IMR-90 (cell line): Measurements from ENCODE around the gene FRMD1. TPM values are rescaled to one million over a fixed set of nuclear protein-coding genes. Genes with fewer than 3 reads are reported as not detected.

Source experiments
- ATAC-seq: fragments of 200-7000 bp; cut with Tn5 transposase; 2 replicates; pipeline ENCODE4 v1.9.1; 2020; ENCODE audit warnings: low read depth, mild to moderate bottlenecking, moderate library complexity
- BruUV-seq: library from RNA; stranded (reverse); fragments of 400-500 nt; replicated peaks from 2 replicates; lab custom pipeline; 2021; lab: Mats Ljungman, UMichigan
- CTCF ChIA-PET: fragments of 300-600 bp; formaldehyde crosslinking; extraction: SDS; loops from one replicate; lab custom pipeline; 2021; ENCODE audit warnings: antibody characterized with exemption; lab: Yijun Ruan, JAX
- POLR2A ChIA-PET: fragments of 300-600 bp; sonication (Branson Sonifier 250); formaldehyde crosslinking; loops from one replicate; lab custom pipeline; 2022; ENCODE audit warnings: antibody characterized with exemption; ENCODE audit not compliant: unreplicated experiment; lab: Charles Lee
- DNase-seq: peaks from one replicate; pipeline ENCODE4 v3.0.0; 2013
- H2AFZ ChIP-seq: replicated peaks from 2 replicates; pipeline ENCODE3; 2013; ENCODE audit warnings: low read length, mild to moderate bottlenecking; ENCODE audit not compliant: poor library complexity
- H2AK5ac ChIP-seq: 2 replicates; pipeline ENCODE4 v1.6.1; 2013; ENCODE audit warnings: low read depth, low read length, inconsistent platforms
- H2AK9ac ChIP-seq: replicated peaks from 2 replicates; pipeline ENCODE3; 2013; ENCODE audit warnings: mild to moderate bottlenecking, low read depth, low read length, moderate library complexity; ENCODE audit not compliant: poor library complexity
- H2BK120ac ChIP-seq: 2 replicates; pipeline ENCODE4 v1.6.1; 2013; ENCODE audit warnings: low read depth, low read length, inconsistent platforms
- H2BK15ac ChIP-seq: 3 replicates; pipeline ENCODE4 v1.6.1; 2013; ENCODE audit warnings: low read depth, low read length, inconsistent platforms
- H2BK20ac ChIP-seq: 2 replicates; pipeline ENCODE4 v1.6.1; 2013; ENCODE audit warnings: low read depth, mild to moderate bottlenecking, inconsistent platforms, low read length, moderate library complexity
- H2BK5ac ChIP-seq: 2 replicates; pipeline ENCODE4 v1.6.1; 2013; ENCODE audit warnings: mild to moderate bottlenecking, low read depth, low read length, inconsistent platforms; ENCODE audit not compliant: poor library complexity, severe bottlenecking
- H3K14ac ChIP-seq: replicated peaks from 2 replicates; pipeline ENCODE4 v1.6.1; 2013; ENCODE audit warnings: low read depth, low read length, inconsistent platforms
- H3K18ac ChIP-seq: 2 replicates; pipeline ENCODE4 v1.6.1; 2013; ENCODE audit warnings: low read depth, low read length, control low read depth
- H3K23ac ChIP-seq: 2 replicates; pipeline ENCODE4 v1.6.1; 2013; ENCODE audit warnings: low read depth, low read length, inconsistent platforms
- H3K27ac ChIP-seq: 2 replicates; pipeline ENCODE4 v1.5.1; 2013; ENCODE audit warnings: mild to moderate bottlenecking, control low read depth, low read length; ENCODE audit not compliant: insufficient read depth
- H3K27me3 ChIP-seq: 2 replicates; pipeline ENCODE4 v1.6.1; 2013; ENCODE audit warnings: low read length; ENCODE audit not compliant: control insufficient read depth, insufficient read depth
- H3K36me3 ChIP-seq: 2 replicates; pipeline ENCODE4 v1.6.1; 2013; ENCODE audit warnings: low read length, mixed read lengths; ENCODE audit not compliant: control insufficient read depth, insufficient read depth
- H3K4ac ChIP-seq: 2 replicates; pipeline ENCODE4 v1.6.1; 2013; ENCODE audit warnings: low read depth, low read length, inconsistent platforms
- H3K4me1 ChIP-seq: 2 replicates; pipeline ENCODE4 v1.6.1; 2013; ENCODE audit warnings: low read length, mixed read lengths; ENCODE audit not compliant: control insufficient read depth, insufficient read depth
- H3K4me2 ChIP-seq: 2 replicates; pipeline ENCODE4 v1.6.1; 2013; ENCODE audit warnings: low read depth, mild to moderate bottlenecking, control low read depth, low read length, moderate library complexity
- H3K4me3 ChIP-seq: 2 replicates; pipeline ENCODE4 v1.5.1; 2013; ENCODE audit warnings: low read depth, mild to moderate bottlenecking, control low read depth, low read length, moderate library complexity; ENCODE audit not compliant: insufficient read depth
- H3K56ac ChIP-seq: 2 replicates; pipeline ENCODE4 v1.6.1; 2013; ENCODE audit warnings: low read length, inconsistent platforms; ENCODE audit not compliant: insufficient read depth; ENCODE audit errors: extremely low read depth
- H3K79me1 ChIP-seq, 2 experiments: 2 replicates each; pipeline ENCODE4 v1.6.1; 2013; ENCODE audit warnings: low read length in 2 of 2, inconsistent platforms in 1 of 2, low read depth in 1 of 2
- H3K9ac ChIP-seq: 2 replicates; pipeline ENCODE4 v1.6.1; 2013; ENCODE audit warnings: low read depth, low read length, control low read depth
- H3K9me1 ChIP-seq: 2 replicates; pipeline ENCODE4 v1.6.1; 2013; ENCODE audit warnings: low read length, inconsistent platforms; ENCODE audit not compliant: insufficient read depth
- H3K9me3 ChIP-seq: 2 replicates; pipeline ENCODE4 v1.6.1; 2013; ENCODE audit warnings: low read length; ENCODE audit not compliant: control insufficient read depth, insufficient read depth
- H4K20me1 ChIP-seq: 2 replicates; pipeline ENCODE4 v1.6.1; 2013; ENCODE audit warnings: low read length, inconsistent platforms; ENCODE audit not compliant: insufficient read depth
- H4K5ac ChIP-seq: 2 replicates; pipeline ENCODE4 v1.6.1; 2013; ENCODE audit warnings: mild to moderate bottlenecking, low read depth, low read length, control low read depth
- H4K8ac ChIP-seq, 2 experiments: 2 replicates each; pipeline ENCODE4 v1.6.1; 2013; ENCODE audit warnings: low read depth in 2 of 2, low read length in 2 of 2, control low read depth in 1 of 2, inconsistent platforms in 1 of 2
- H4K91ac ChIP-seq: 2 replicates; pipeline ENCODE4 v1.6.1; 2013; ENCODE audit warnings: low read depth, low read length, inconsistent platforms; ENCODE audit not compliant: insufficient read depth
- BHLHE40 ChIP-seq: fragments of 150-350 bp; IDR thresholded peaks from 2 replicates; pipeline ENCODE4 v1.6.1; 2016; ENCODE audit warnings: mild to moderate bottlenecking, low read depth, low read length
- CHD1 ChIP-seq: IDR thresholded peaks from 2 replicates; pipeline ENCODE4 v1.6.1; 2012; ENCODE audit warnings: low read depth, low read length, improper control_type of control experiment
- FOS ChIP-seq: fragments of 150-350 bp; IDR thresholded peaks from 2 replicates; pipeline ENCODE4 v1.6.1; 2016; ENCODE audit warnings: low read depth, low read length
- MAFK ChIP-seq: IDR thresholded peaks from 2 replicates; pipeline ENCODE4 v1.6.1; 2012; ENCODE audit warnings: low read depth, low read length, improper control_type of control experiment
- MAZ ChIP-seq: IDR thresholded peaks from 2 replicates; pipeline ENCODE4 v1.6.1; 2012; ENCODE audit warnings: low read depth, mild to moderate bottlenecking, low read length, improper control_type of control experiment, moderate library complexity, borderline replicate concordance
- MXI1 ChIP-seq: IDR thresholded peaks from 2 replicates; pipeline ENCODE4 v1.6.1; 2012; ENCODE audit warnings: low read depth, mild to moderate bottlenecking, low read length, moderate library complexity, borderline replicate concordance
- NFE2L2 ChIP-seq: fragments of 150-350 bp; IDR thresholded peaks from 2 replicates; pipeline ENCODE4 v1.6.1; 2016; ENCODE audit warnings: low read depth, mild to moderate bottlenecking, low read length
- POLR2A ChIP-seq: IDR thresholded peaks from 2 replicates; pipeline ENCODE4 v1.6.1; 2012; ENCODE audit warnings: mild to moderate bottlenecking, low read depth, low read length
- RAD21 ChIP-seq: IDR thresholded peaks from 2 replicates; pipeline ENCODE4 v1.6.1; 2012; ENCODE audit warnings: low read length, improper control_type of control experiment
- RCOR1 ChIP-seq: IDR thresholded peaks from 2 replicates; pipeline ENCODE4 v1.6.1; 2012; ENCODE audit warnings: mild to moderate bottlenecking, low read length, improper control_type of control experiment; ENCODE audit not compliant: insufficient replicate concordance
- RFX5 ChIP-seq: IDR thresholded peaks from 2 replicates; pipeline ENCODE4 v1.8.0; 2012; ENCODE audit warnings: low read depth, mild to moderate bottlenecking, low read length, moderate library complexity
- SMC3 ChIP-seq: fragments of 150-350 bp; IDR thresholded peaks from 2 replicates; pipeline ENCODE4 v1.6.1; 2016; ENCODE audit warnings: low read depth, mild to moderate bottlenecking, antibody characterized with exemption, low read length, moderate library complexity
- WGBS, 2 experiments: methylation state at CpG; one replicate each; pipeline versions ENCODE4 v1.1.5 to v1.1.7; 2013; ENCODE audit warnings: missing lambda C conversion rate in 2 of 2; ENCODE audit not compliant: insufficient read length in 1 of 2; ENCODE audit errors: extremely low coverage in 2 of 2; 5-methylcytosine and 5-hydroxymethylcytosine counted together
- dilution Hi-C: fragments of 300-500 bp; cut with HindIII; formaldehyde crosslinking; loops from one replicate; pipeline ENCODE4 v1.14.3; 2018; ENCODE audit warnings: low sequenced_read_pairs; ENCODE audit not compliant: unreplicated experiment
- in situ Hi-C: fragments of 300-500 bp; cut with MboI; formaldehyde crosslinking; loops from 3 replicates; pipeline ENCODE4 v1.14.3; 2019; ENCODE audit warnings: low sequenced_read_pairs, inconsistent platforms, mixed read lengths
- intact Hi-C: fragments of 100-400 bp; cut with micrococcal nuclease; formaldehyde crosslinking; loops from 2 replicates; pipeline ENCODE4 v1.10.0; 2022
- polyA plus RNA-seq, 3 experiments: library from polyadenylated mRNA; depleted of rRNA; stranded (reverse); fragments of >200 nt; gene quantifications; 2 replicates each; pipeline ENCODE4 v1.2.3, GENCODE V29; 2012; ENCODE audit warnings: low replicate concordance in 1 of 3
- total RNA-seq: library from RNA; depleted of rRNA; stranded (reverse); fragments of >200 nt; gene quantifications from 2 replicates; pipeline ENCODE4 v1.2.3, GENCODE V29; 2012
- TF ChIP-seq, protein P1 (sequence below): conservative IDR thresholded peaks from 2 replicates; pipeline ENCODE4 v1.5.1; 2012; ENCODE audit warnings: mild to moderate bottlenecking, low read depth, low read length, improper control_type of control experiment
- TF ChIP-seq, protein P2 (sequence below): fragments of 150-350 bp; IDR thresholded peaks from 2 replicates; pipeline ENCODE4 v1.6.1; 2016; ENCODE audit warnings: low read depth, mild to moderate bottlenecking, low read length, moderate library complexity, borderline replicate concordance
- TF ChIP-seq, protein P3 (sequence below): fragments of 150-350 bp; IDR thresholded peaks from 2 replicates; pipeline ENCODE4 v1.6.1; 2017; ENCODE audit warnings: mild to moderate bottlenecking, antibody characterized with exemption, low read length, low read depth

The FRMD1 gene
- total and polyA plus RNA-seq, 2 of the 4 experiments (the other 2 are of a cell fraction), result not detected

DNA sequence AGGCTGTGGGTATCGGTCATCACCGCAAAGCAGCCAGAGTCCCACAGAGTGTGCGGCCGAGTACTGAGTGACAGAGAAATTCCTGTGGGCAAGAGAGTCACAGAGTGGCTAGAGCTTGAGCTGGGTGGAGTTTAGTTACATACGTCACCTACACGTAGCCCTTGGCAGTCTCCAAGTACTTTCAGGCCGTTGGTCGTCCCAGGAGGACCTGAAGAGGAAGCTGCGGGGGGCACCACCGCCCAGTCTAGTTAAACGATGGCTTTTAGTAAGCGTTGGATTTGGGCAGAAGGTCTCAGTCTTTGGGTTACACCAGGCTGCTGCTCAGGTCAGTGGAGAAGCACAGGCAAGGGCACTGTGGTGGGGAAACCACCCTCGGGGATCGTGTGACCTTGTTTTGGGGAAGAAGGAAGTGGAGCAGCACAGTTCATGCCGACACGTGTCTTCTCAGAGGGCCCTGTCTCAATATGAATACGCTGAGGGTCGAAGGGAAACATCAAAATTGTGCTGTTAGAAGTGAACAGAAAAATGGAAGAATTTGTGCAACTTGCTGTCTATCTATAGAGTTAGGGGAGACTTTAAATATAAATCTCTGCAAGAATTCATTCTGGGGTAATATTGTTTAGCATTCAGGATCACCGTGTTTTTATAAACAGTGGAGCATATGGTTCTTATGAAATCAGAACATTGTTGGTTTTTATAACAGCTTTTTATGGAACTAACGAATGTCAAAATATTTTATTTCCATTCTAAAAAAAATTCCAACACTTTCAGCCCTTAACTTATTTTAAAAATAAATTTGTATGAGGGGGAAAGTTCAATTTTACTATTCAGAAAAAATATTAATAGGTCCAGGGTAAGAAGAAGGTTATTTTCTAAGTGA, 52.9 kb downstream of the FRMD1 start:
- no peak overlapping the region for H3K9ac ChIP-seq
- ChIA-PET CTCF (no interaction called here), POLR2A (no interaction called here)
- H2BK20ac ChIP-seq, result no peak overlapping the region
- in situ Hi-C loops, result no loop called here
- H2AK5ac ChIP-seq, result peak overlapping the region; percentile 62; the same call in 1 of the 2 replicates
- no peak overlapping the region for H3K14ac ChIP-seq
- peaks cover 6% of the 10 kb centered on the region for H3K9me1 ChIP-seq
- no peak overlapping the region for H3K4ac ChIP-seq
- H2AK9ac ChIP-seq, result peak overlapping the region; percentile 21
- no TSS peak for BruUV-seq
- H3K4me1 ChIP-seq, result peaks cover 7% of the 10 kb centered on the region
- DNase-seq, result no peak
- no peak overlapping the region for H3K27ac ChIP-seq
- no peak overlapping the region for H4K8ac ChIP-seq
- no peak overlapping the region for H4K91ac ChIP-seq
- no peak overlapping the region for H3K56ac ChIP-seq
- no peak overlapping the region for H3K4me2 ChIP-seq
- ATAC-seq, result no peak
- TF ChIP-seq RAD21, result no peak
- TF ChIP-seq FOS, result no peak
- no peak for TF ChIP-seq RFX5
- TF ChIP-seq, protein P1, sequence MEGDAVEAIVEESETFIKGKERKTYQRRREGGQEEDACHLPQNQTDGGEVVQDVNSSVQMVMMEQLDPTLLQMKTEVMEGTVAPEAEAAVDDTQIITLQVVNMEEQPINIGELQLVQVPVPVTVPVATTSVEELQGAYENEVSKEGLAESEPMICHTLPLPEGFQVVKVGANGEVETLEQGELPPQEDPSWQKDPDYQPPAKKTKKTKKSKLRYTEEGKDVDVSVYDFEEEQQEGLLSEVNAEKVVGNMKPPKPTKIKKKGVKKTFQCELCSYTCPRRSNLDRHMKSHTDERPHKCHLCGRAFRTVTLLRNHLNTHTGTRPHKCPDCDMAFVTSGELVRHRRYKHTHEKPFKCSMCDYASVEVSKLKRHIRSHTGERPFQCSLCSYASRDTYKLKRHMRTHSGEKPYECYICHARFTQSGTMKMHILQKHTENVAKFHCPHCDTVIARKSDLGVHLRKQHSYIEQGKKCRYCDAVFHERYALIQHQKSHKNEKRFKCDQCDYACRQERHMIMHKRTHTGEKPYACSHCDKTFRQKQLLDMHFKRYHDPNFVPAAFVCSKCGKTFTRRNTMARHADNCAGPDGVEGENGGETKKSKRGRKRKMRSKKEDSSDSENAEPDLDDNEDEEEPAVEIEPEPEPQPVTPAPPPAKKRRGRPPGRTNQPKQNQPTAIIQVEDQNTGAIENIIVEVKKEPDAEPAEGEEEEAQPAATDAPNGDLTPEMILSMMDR, result no peak
- TF ChIP-seq SMC3, result no peak
- TF ChIP-seq NFE2L2, result no peak
- no peak for TF ChIP-seq MAFK
- TF ChIP-seq, protein P2, sequence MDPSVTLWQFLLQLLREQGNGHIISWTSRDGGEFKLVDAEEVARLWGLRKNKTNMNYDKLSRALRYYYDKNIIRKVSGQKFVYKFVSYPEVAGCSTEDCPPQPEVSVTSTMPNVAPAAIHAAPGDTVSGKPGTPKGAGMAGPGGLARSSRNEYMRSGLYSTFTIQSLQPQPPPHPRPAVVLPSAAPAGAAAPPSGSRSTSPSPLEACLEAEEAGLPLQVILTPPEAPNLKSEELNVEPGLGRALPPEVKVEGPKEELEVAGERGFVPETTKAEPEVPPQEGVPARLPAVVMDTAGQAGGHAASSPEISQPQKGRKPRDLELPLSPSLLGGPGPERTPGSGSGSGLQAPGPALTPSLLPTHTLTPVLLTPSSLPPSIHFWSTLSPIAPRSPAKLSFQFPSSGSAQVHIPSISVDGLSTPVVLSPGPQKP, result no peak
- TF ChIP-seq RCOR1, result no peak
- no peak for TF ChIP-seq MAZ
- no peak for TF ChIP-seq MXI1
- TF ChIP-seq, protein P3, sequence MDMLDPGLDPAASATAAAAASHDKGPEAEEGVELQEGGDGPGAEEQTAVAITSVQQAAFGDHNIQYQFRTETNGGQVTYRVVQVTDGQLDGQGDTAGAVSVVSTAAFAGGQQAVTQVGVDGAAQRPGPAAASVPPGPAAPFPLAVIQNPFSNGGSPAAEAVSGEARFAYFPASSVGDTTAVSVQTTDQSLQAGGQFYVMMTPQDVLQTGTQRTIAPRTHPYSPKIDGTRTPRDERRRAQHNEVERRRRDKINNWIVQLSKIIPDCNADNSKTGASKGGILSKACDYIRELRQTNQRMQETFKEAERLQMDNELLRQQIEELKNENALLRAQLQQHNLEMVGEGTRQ, result no peak
- TF ChIP-seq BHLHE40, result no peak
- no peak for TF ChIP-seq CHD1
- TF ChIP-seq POLR2A, result no peak
- H4K5ac ChIP-seq, result no peak overlapping the region
- H4K20me1 ChIP-seq, result no peaks in the 10 kb centered on the region
- no peak overlapping the region for H2AFZ ChIP-seq
- no peak overlapping the region for H2BK120ac ChIP-seq
- no peak overlapping the region for H2BK15ac ChIP-seq
- dilution Hi-C loops, result no loop called here
- H2BK5ac ChIP-seq, result no peak overlapping the region
- intact Hi-C loops, result no loop called here
- H3K9me3 ChIP-seq, result no peaks in the 10 kb centered on the region
- H3K27me3 ChIP-seq, result peaks cover 4% of the 10 kb centered on the region
- no peak overlapping the region for H3K4me3 ChIP-seq
- H3K79me1 ChIP-seq, result no peaks in the 10 kb centered on the region
- no peak overlapping the region for H3K18ac ChIP-seq
- H3K36me3 ChIP-seq, result no peaks in the 10 kb centered on the region
- WGBS, 2 experiments, result 88 to 100% methylated on average over 1 to 11 of the region's 20 CpGs
- no peak overlapping the region for H3K23ac ChIP-seq
